Gastroesophageal sphincter (tissue), 4 donors: ENCODE data around the gene GRM7. TPM values are rescaled to one million over a fixed set of nuclear protein-coding genes. Genes with fewer than 3 reads are reported as not detected.

Experiments
- ATAC-seq: fragments of 150-250 bp; one replicate; pipeline ENCODE4 v1.9.1; 2016; ENCODE audit warnings: mild to moderate bottlenecking, moderate library complexity
- H3K27ac ChIP-seq, 4 donors: fragments of 200-600 bp; sonication (generic) in 3 of 4; 1 replicate in 3 of 4; 2 replicates in 1 of 4; pipeline ENCODE4 v1.5.1; 2016 to 2019
- H3K27me3 ChIP-seq: fragments of 200-600 bp; sonication (generic); one replicate; pipeline ENCODE4 v1.5.1; 2019
- H3K36me3 ChIP-seq, 2 donors: fragments of 200-600 bp; sonication (generic); one replicate each; pipeline ENCODE4 v1.5.1; 2019; ENCODE audit warnings: control low read depth in 1 of 2
- H3K4me1 ChIP-seq, 3 donors: fragments of 200-600 bp; sonication (generic); 1 replicate in 2 of 3; 2 replicates in 1 of 3; pipeline ENCODE4 v1.5.1; 2016 to 2019; ENCODE audit warnings: control low read depth in 2 of 3
- H3K4me3 ChIP-seq, 2 donors: fragments of 200-600 bp; sonication (generic); one replicate each; pipeline ENCODE4 v1.5.1; 2019; ENCODE audit warnings: mild to moderate bottlenecking in 1 of 2, moderate library complexity in 1 of 2
- H3K9me3 ChIP-seq, 3 donors: fragments of 200-600 bp; sonication (generic); one replicate each; pipeline ENCODE4 v1.5.1; 2017 to 2019; ENCODE audit warnings: control low read depth in 2 of 3
- EP300 ChIP-seq: sonication (generic); formaldehyde crosslinking; IDR thresholded peaks from one replicate; pipeline ENCODE4 v1.6.1; 2017; ENCODE audit warnings: antibody characterized with exemption, mild to moderate bottlenecking
- POLR2A ChIP-seq, 2 donors: fragments of 450-650 bp; IDR thresholded peaks; one replicate each; pipeline ENCODE4 v1.6.1; 2017; ENCODE audit warnings: antibody characterized with exemption in 2 of 2, mild to moderate bottlenecking in 2 of 2, moderate library complexity in 1 of 2
- POLR2AphosphoS5 ChIP-seq: sonication (generic); formaldehyde crosslinking; IDR thresholded peaks from one replicate; pipeline ENCODE4 v1.6.1; 2017; ENCODE audit warnings: antibody characterized with exemption
- WGBS, 2 donors: methylation state at CpG; one replicate each; pipeline ENCODE4 v1.1.5; 2018; ENCODE audit warnings: low coverage in 1 of 2; 5-methylcytosine and 5-hydroxymethylcytosine counted together
- total RNA-seq, 4 donors: library from RNA; depleted of rRNA; stranded (reverse); fragments of >200 nt; gene quantifications; one replicate each; pipeline ENCODE4 v1.1.0, GENCODE V29; 2016
- TF ChIP-seq, protein P1 (sequence below), 4 experiments: fragments of 200-600 bp in 2 of 4; fragments of 450-650 bp in 2 of 4; sonication (generic) in 1 of 4; IDR thresholded peaks; one replicate each; pipeline ENCODE4 v1.5.1; 2017 to 2019; ENCODE audit warnings: antibody characterized with exemption in 4 of 4, mild to moderate bottlenecking in 2 of 4, moderate library complexity in 2 of 4

Gene GRM7
- total RNA-seq, 4 donors from 2014 or later = 0.40 to 7.6 TPM; not detected in 2

- TF ChIP-seq EP300 (no peak), POLR2AphosphoS5 (no peak), POLR2A (IDR thresholded peaks at IDR 0.05) (no peak)
- TF ChIP-seq, protein P1, sequence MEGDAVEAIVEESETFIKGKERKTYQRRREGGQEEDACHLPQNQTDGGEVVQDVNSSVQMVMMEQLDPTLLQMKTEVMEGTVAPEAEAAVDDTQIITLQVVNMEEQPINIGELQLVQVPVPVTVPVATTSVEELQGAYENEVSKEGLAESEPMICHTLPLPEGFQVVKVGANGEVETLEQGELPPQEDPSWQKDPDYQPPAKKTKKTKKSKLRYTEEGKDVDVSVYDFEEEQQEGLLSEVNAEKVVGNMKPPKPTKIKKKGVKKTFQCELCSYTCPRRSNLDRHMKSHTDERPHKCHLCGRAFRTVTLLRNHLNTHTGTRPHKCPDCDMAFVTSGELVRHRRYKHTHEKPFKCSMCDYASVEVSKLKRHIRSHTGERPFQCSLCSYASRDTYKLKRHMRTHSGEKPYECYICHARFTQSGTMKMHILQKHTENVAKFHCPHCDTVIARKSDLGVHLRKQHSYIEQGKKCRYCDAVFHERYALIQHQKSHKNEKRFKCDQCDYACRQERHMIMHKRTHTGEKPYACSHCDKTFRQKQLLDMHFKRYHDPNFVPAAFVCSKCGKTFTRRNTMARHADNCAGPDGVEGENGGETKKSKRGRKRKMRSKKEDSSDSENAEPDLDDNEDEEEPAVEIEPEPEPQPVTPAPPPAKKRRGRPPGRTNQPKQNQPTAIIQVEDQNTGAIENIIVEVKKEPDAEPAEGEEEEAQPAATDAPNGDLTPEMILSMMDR (IDR thresholded peaks at IDR 0.05) = no peak
- no peak overlapping the region for H3K4me3 ChIP-seq
- no peaks in the 10 kb centered on the region for H3K4me1 ChIP-seq
- no peaks in the 10 kb centered on the region for H3K27me3 ChIP-seq
- no peaks in the 10 kb centered on the region for H3K9me3 ChIP-seq
- no peak for ATAC-seq
- whole genome bisulfite sequencing, 2 donors = 66 to 80% methylated on average over 2 to 4 of the region's 4 CpGs
- no peak overlapping the region for H3K27ac ChIP-seq
- no peaks in the 10 kb centered on the region for H3K36me3 ChIP-seq
Measured at GRCh38 chr3:7663771-7664170, 802.9 kb downstream of the GRM7 start.

DNA sequence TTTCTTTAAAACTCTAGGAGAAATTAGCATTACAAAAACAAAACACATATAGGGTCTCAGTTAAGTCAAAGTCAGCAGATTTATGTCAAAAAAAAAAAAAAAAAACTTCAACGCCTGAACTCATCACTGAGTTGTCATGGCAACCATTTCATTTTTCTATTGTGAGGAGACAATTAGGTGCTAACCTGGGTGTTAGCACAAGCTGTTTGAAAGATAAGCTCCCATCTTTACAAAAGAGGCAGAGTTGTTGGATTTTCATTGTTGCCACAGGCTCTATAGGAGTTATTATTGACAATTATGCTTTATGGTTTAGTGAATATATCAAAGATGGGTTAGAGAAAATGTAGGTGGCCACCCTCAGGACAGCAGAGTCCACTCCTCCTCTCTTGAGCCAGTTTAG lies 806.9 kb downstream of the GRM7 start:
- Histone ChIP-seq H3K9me3 (no peaks in the 10 kb centered on the region), H3K4me3 (no peak overlapping the region), H3K27ac (no peak overlapping the region), H3K36me3 (no peaks in the 10 kb centered on the region), H3K27me3 (no peaks in the 10 kb centered on the region), H3K4me1 (no peaks in the 10 kb centered on the region)
- no peak for ATAC-seq
- TF ChIP-seq EP300 (no peak), POLR2A (IDR thresholded peaks at IDR 0.05) (no peak), POLR2AphosphoS5 (no peak)
- TF ChIP-seq, protein P1 (IDR thresholded peaks at IDR 0.05) = no peak
- 63 to 91% methylated on average over 1 of the region's 1 CpG for WGBS, 2 donors

GRCh38 chr3:7669641-7670040 lies 808.7 kb downstream of the GRM7 start:
- no peak for ATAC-seq
- Histone ChIP-seq H3K9me3 (no peaks in the 10 kb centered on the region), H3K4me3 (no peak overlapping the region), H3K27ac (no peak overlapping the region), H3K27me3 (no peaks in the 10 kb centered on the region), H3K36me3 (no peaks in the 10 kb centered on the region), H3K4me1 (no peaks in the 10 kb centered on the region)
- WGBS, 2 donors = 79 to 83% methylated on average over 2 of the region's 3 CpGs
- TF ChIP-seq POLR2AphosphoS5 (no peak), POLR2A (IDR thresholded peaks at IDR 0.05) (no peak), EP300 (no peak)
- TF ChIP-seq, protein P1 (IDR thresholded peaks at IDR 0.05) = no peak

DNA sequence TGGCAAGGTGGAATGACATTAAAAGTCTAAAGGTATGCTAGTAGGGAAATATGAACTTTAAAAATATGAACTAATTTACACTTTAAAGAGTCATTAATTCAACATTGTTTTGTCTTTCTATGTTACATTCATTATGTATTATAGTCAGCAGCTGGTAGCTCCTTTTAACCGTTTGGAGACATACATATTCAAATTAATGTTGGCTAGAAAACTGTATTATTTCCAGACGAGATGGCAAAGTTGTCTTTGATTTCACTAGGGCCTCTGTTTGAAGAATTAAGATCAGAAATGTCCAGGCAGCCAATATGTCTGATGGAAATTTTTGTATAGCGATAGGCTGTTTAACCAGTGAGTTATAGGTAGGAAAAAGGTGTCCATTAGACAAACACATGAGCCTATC lies 817.6 kb downstream of the GRM7 start:
- H3K4me3 ChIP-seq = no peak overlapping the region
- no peaks in the 10 kb centered on the region for H3K27me3 ChIP-seq
- H3K36me3 ChIP-seq = no peaks in the 10 kb centered on the region
- WGBS, 2 donors = 87 to 91% methylated on average over 3 of the region's 3 CpGs
- H3K9me3 ChIP-seq = no peaks in the 10 kb centered on the region
- TF ChIP-seq, protein P1 (IDR thresholded peaks at IDR 0.05) = no peak
- no peak for TF ChIP-seq POLR2A (IDR thresholded peaks at IDR 0.05)
- TF ChIP-seq POLR2AphosphoS5 = no peak
- TF ChIP-seq EP300 = no peak
- no peaks in the 10 kb centered on the region for H3K4me1 ChIP-seq
- no peak for ATAC-seq
- H3K27ac ChIP-seq = no peak overlapping the region

- no peak overlapping the region for H3K4me3 ChIP-seq
- ATAC-seq = peak; percentile 66
- no peak overlapping the region for H3K27ac ChIP-seq
Measured at GRCh38 chr3:7682822-7683229, 821.9 kb downstream of the GRM7 start.

More at GRCh38 chr3:7682822-7683229, 821.9 kb downstream of the GRM7 start:
- TF ChIP-seq POLR2AphosphoS5 (no peak), POLR2A (IDR thresholded peaks at IDR 0.05) (no peak), EP300 (no peak)
- TF ChIP-seq, protein P1 (IDR thresholded peaks at IDR 0.05) = no peak
- no peaks in the 10 kb centered on the region for H3K36me3 ChIP-seq
- no peaks in the 10 kb centered on the region for H3K4me1 ChIP-seq
- no peaks in the 10 kb centered on the region for H3K9me3 ChIP-seq
- no peaks in the 10 kb centered on the region for H3K27me3 ChIP-seq
- 35 to 43% methylated on average over 4 of the region's 4 CpGs for WGBS, 2 donors
